ENCODE data around the gene GHR. TPM values are rescaled to one million over a fixed set of nuclear protein-coding genes. Genes with fewer than 3 reads are reported as not detected.

The GHR gene
- total and polyA plus RNA-seq, 2 donors from 2014 or later = 3.7 to 6.5 TPM

DNA sequence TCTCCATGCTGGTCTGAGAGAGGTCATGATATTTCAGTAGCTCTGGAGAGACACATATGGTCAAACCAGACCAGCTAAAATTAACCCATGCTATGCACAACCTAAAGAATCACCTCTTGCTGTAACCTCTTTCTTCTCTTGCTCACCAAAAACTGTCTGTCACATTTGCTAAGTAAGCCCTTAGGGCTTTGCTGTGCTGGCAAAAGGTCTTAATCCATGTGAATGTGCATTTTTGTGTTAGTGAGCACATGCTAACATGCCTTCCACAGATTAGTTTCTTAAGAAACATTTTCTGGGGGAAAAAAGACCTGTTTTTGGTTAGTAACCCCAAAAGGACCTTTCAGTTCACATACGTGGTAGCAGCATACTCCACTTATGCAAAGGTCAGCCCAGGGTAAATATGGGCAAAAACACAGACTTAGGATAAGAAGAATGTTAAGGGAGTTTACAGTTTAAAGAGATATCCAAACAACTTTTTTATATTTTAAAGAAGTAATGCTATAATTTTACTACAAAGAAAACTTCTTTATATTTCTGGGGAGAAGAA lies 209.2 kb downstream of the GHR start:
- no peaks in the 10 kb centered on the region for H3K4me1 ChIP-seq (ENCODE audit: control insufficient read depth in 2 of 3, insufficient read depth in 2 of 3, low read depth in 1 of 3, low read length in 3 of 3)
- no peak overlapping the region for H3K9ac ChIP-seq (ENCODE audit: low read length in 3 of 3)
- no peak overlapping the region for H3K4me3 ChIP-seq (ENCODE audit: low read length in 3 of 3)
- H3K27me3 ChIP-seq (ENCODE audit: control insufficient read depth, insufficient read depth, low read length) = no peaks in the 10 kb centered on the region
- intact Hi-C loops (cut with DNase I) = no loop called here
- H3K36me3 ChIP-seq (ENCODE audit: control insufficient read depth in 2 of 3, insufficient read depth in 3 of 3, low read length in 3 of 3) = no peaks in the 10 kb centered on the region
- FAIRE-seq = no peak
- DNase-seq = no peak
- TF ChIP-seq, protein P1, sequence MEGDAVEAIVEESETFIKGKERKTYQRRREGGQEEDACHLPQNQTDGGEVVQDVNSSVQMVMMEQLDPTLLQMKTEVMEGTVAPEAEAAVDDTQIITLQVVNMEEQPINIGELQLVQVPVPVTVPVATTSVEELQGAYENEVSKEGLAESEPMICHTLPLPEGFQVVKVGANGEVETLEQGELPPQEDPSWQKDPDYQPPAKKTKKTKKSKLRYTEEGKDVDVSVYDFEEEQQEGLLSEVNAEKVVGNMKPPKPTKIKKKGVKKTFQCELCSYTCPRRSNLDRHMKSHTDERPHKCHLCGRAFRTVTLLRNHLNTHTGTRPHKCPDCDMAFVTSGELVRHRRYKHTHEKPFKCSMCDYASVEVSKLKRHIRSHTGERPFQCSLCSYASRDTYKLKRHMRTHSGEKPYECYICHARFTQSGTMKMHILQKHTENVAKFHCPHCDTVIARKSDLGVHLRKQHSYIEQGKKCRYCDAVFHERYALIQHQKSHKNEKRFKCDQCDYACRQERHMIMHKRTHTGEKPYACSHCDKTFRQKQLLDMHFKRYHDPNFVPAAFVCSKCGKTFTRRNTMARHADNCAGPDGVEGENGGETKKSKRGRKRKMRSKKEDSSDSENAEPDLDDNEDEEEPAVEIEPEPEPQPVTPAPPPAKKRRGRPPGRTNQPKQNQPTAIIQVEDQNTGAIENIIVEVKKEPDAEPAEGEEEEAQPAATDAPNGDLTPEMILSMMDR (IDR thresholded peaks at IDR 0.05; ENCODE audit: borderline replicate concordance, extremely low read depth, insufficient read depth) = no peak
- no peak overlapping the region for H3K27ac ChIP-seq (ENCODE audit: low read depth in 2 of 2, low read length in 2 of 2)
- H3K9me3 ChIP-seq (ENCODE audit: control insufficient read depth in 2 of 3, insufficient read depth in 1 of 3, low read length in 3 of 3) = no peaks in the 10 kb centered on the region

DNA sequence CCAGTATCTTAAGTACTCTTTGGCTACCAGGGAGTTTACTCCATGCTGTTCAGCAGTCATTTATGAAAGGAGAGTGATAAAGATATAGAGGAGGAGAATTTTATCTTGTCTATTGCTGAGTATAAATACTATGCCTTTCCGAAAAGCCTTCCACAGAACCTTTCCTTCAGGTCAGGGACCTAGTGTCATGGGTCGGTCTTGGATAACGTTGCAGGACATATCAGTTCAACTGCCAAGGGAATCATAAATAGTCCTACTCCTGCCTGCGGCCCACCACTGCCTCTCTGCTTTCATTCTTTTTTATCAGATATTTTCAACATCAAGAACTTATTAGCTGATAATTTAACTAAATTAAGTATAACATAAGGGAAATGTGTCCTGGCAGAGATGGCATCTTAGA lies 211.3 kb downstream of the GHR start:
- intact Hi-C loops (cut with DNase I) = no loop called here
- H3K9me3 ChIP-seq (ENCODE audit: control insufficient read depth in 2 of 3, insufficient read depth in 1 of 3, low read length in 3 of 3) = no peaks in the 10 kb centered on the region
- DNase-seq (no peak), FAIRE-seq (no peak)
- H3K9ac ChIP-seq (ENCODE audit: low read length in 3 of 3) = no peak overlapping the region
- no peak overlapping the region for H3K27ac ChIP-seq (ENCODE audit: low read depth in 2 of 2, low read length in 2 of 2)
- no peak overlapping the region for H3K4me3 ChIP-seq (ENCODE audit: low read length in 3 of 3)
- TF ChIP-seq, protein P1 (IDR thresholded peaks at IDR 0.05; ENCODE audit: borderline replicate concordance, extremely low read depth, insufficient read depth) = no peak
- H3K27me3 ChIP-seq (ENCODE audit: control insufficient read depth, insufficient read depth, low read length) = no peaks in the 10 kb centered on the region
- H3K4me1 ChIP-seq (ENCODE audit: control insufficient read depth in 2 of 3, insufficient read depth in 2 of 3, low read depth in 1 of 3, low read length in 3 of 3) = no peaks in the 10 kb centered on the region
- no peaks in the 10 kb centered on the region for H3K36me3 ChIP-seq (ENCODE audit: control insufficient read depth in 2 of 3, insufficient read depth in 3 of 3, low read length in 3 of 3)

GRCh38 chr5:42636425-42636824 lies 213.2 kb downstream of the GHR start:
- FAIRE-seq = no peak
- Histone ChIP-seq H3K4me3 (ENCODE audit: low read length in 3 of 3) (no peak overlapping the region), H3K9me3 (ENCODE audit: control insufficient read depth in 2 of 3, insufficient read depth in 1 of 3, low read length in 3 of 3) (no peaks in the 10 kb centered on the region), H3K4me1 (ENCODE audit: control insufficient read depth in 2 of 3, insufficient read depth in 2 of 3, low read depth in 1 of 3, low read length in 3 of 3) (no peaks in the 10 kb centered on the region), H3K27me3 (ENCODE audit: control insufficient read depth, insufficient read depth, low read length) (no peaks in the 10 kb centered on the region), H3K9ac (ENCODE audit: low read length in 3 of 3) (no peak overlapping the region), H3K27ac (ENCODE audit: low read depth in 2 of 2, low read length in 2 of 2) (no peak overlapping the region), H3K36me3 (ENCODE audit: control insufficient read depth in 2 of 3, insufficient read depth in 3 of 3, low read length in 3 of 3) (no peaks in the 10 kb centered on the region)
- TF ChIP-seq, protein P1 (IDR thresholded peaks at IDR 0.05; ENCODE audit: borderline replicate concordance, extremely low read depth, insufficient read depth) = no peak
- intact Hi-C loops (cut with DNase I) = no loop called here
- DNase-seq = no peak

DNA sequence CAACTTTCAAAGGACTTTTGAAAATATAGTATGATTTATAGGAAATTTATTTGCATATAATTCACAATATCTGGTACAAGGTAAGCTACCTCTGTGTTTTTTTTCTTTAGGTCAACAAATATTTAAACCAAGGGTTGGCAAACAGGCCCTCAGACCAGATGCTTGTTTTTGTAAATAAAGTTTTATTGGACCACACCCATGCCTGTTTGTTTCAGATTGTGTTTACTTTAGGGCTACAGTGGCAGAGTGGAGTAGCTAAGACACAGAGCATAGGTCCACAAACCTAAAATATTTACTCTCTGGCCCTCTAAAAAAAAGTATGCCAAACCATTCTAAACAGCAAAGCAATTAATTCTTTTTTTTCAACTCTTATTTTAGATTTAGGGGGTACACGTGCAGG lies 213.7 kb downstream of the GHR start:
- H3K9me3 ChIP-seq (ENCODE audit: control insufficient read depth in 2 of 3, insufficient read depth in 1 of 3, low read length in 3 of 3) = no peaks in the 10 kb centered on the region
- H3K27ac ChIP-seq (ENCODE audit: low read depth in 2 of 2, low read length in 2 of 2) = no peak overlapping the region
- no peak overlapping the region for H3K9ac ChIP-seq (ENCODE audit: low read length in 3 of 3)
- H3K27me3 ChIP-seq (ENCODE audit: control insufficient read depth, insufficient read depth, low read length) = no peaks in the 10 kb centered on the region
- intact Hi-C loops (cut with DNase I) = no loop called here
- no peak for FAIRE-seq
- no peaks in the 10 kb centered on the region for H3K36me3 ChIP-seq (ENCODE audit: control insufficient read depth in 2 of 3, insufficient read depth in 3 of 3, low read length in 3 of 3)
- H3K4me3 ChIP-seq (ENCODE audit: low read length in 3 of 3) = no peak overlapping the region
- H3K4me1 ChIP-seq (ENCODE audit: control insufficient read depth in 2 of 3, insufficient read depth in 2 of 3, low read depth in 1 of 3, low read length in 3 of 3) = no peaks in the 10 kb centered on the region
- TF ChIP-seq, protein P1 (IDR thresholded peaks at IDR 0.05; ENCODE audit: borderline replicate concordance, extremely low read depth, insufficient read depth) = no peak
- no peak for DNase-seq
